Small intestine (tissue), 7 donors: ENCODE results near the gene MXI1. TPM values are rescaled to one million over a fixed set of nuclear protein-coding genes. Genes with fewer than 3 reads are reported as not detected.

Experiments used
- DNase-seq, 2 donors: peaks; one replicate each; pipeline versions ENCODE4 v3.0.0 to v3.0.0-alpha.2; 2013
- FAIRE-seq: peaks from 2 replicates; lab custom pipeline; 2012; peaks lifted over from hg19 to GRCh38; lab: Jason Lieb, UNC
- H3K27ac ChIP-seq, 3 donors: one replicate each; pipeline ENCODE4 v1.5.1; 2013; ENCODE audit warnings: low read length in 2 of 3, mild to moderate bottlenecking in 2 of 3, control low read depth in 1 of 3, inconsistent platforms in 1 of 3, low read depth in 1 of 3, moderate library complexity in 1 of 3
- H3K27me3 ChIP-seq, 3 donors: one replicate each; pipeline ENCODE4 v1.6.1; 2013; ENCODE audit warnings: low read length in 3 of 3, inconsistent platforms in 1 of 3; ENCODE audit not compliant: control insufficient read depth in 3 of 3, insufficient read depth in 3 of 3
- H3K36me3 ChIP-seq, 3 donors: one replicate each; pipeline ENCODE4 v1.6.1; 2013; ENCODE audit warnings: low read length in 3 of 3, inconsistent platforms in 1 of 3, low read depth in 1 of 3, mild to moderate bottlenecking in 1 of 3, moderate library complexity in 1 of 3; ENCODE audit not compliant: control insufficient read depth in 3 of 3, insufficient read depth in 2 of 3
- H3K4me1 ChIP-seq, 3 donors: one replicate each; pipeline ENCODE4 v1.6.1; 2013; ENCODE audit warnings: low read length in 2 of 3, inconsistent platforms in 1 of 3, low read depth in 1 of 3, mild to moderate bottlenecking in 1 of 3, moderate library complexity in 1 of 3; ENCODE audit not compliant: control insufficient read depth in 3 of 3, insufficient read depth in 2 of 3
- H3K4me3 ChIP-seq, 3 donors: one replicate each; pipeline ENCODE4 v1.5.1; 2013; ENCODE audit warnings: low read length in 3 of 3, control low read depth in 1 of 3, inconsistent platforms in 1 of 3, low read depth in 1 of 3, mild to moderate bottlenecking in 1 of 3, moderate library complexity in 1 of 3
- H3K9me3 ChIP-seq, 2 donors: one replicate each; pipeline ENCODE4 v1.6.1; 2013; ENCODE audit warnings: low read depth in 1 of 2, low read length in 1 of 2; ENCODE audit not compliant: control insufficient read depth in 2 of 2, insufficient read depth in 1 of 2
- WGBS, 3 donors: extraction: QIAGEN DNeasy Blood & Tissue Kit; methylation state at CpG; one replicate each; pipeline ENCODE4 v1.1.7; 2013; 5-methylcytosine and 5-hydroxymethylcytosine counted together
- polyA plus RNA-seq, 4 donors: library from polyadenylated mRNA; stranded (reverse) in 3 of 4; unstranded in 1 of 4; fragments of 200-250 nt in 3 of 4; fragments of 120-200 nt in 1 of 4; gene quantifications; one replicate each; pipeline versions ENCODE4 v1.2.1 to v1.2.3, GENCODE V29; 2013
- donor health status: healthy with polysubstance abuse.
- donor health status: control.
- donor health status: control.
- donor health status: Bipolar disorder and iron deficiency.
- donor health status: healthy.

Gene MXI1
- polyA plus RNA-seq, 4 donors: 12.0 to 21.8 (median 18.0) TPM

- FAIRE-seq: no peak
- Histone ChIP-seq H3K9me3 (no peaks in the 10 kb centered on the region), H3K4me1 (peaks cover 5 to 8% (median 5%) of the 10 kb centered on the region in 3 donors), H3K36me3 (peaks cover 0 to 4% (median 3%) of the 10 kb centered on the region in 3 donors), H3K27me3 (no peaks in the 10 kb centered on the region), H3K4me3 (no peak overlapping the region), H3K27ac (peak overlapping the region in 1 of 3 donors; percentile 90)
- WGBS, 3 donors: 59 to 65% (median 63%) methylated on average over 17 of the region's 17 CpGs
- DNase-seq: peak; percentile 82 to 84
Measured at GRCh38 chr10:110305767-110306451, 98.5 kb downstream of the MXI1 start.

- peaks cover 0 to 4% (median 3%) of the 10 kb centered on the region in 3 donors for H3K36me3 ChIP-seq
- H3K4me1 ChIP-seq: peaks cover 5 to 8% (median 5%) of the 10 kb centered on the region in 3 donors
- no peaks in the 10 kb centered on the region for H3K27me3 ChIP-seq
- peak overlapping the region in 1 of 3 donors; percentile 90 for H3K27ac ChIP-seq
- no peaks in the 10 kb centered on the region for H3K9me3 ChIP-seq
- FAIRE-seq: no peak
- 3 to 11% (median 7%) methylated on average over 2 of the region's 2 CpGs for WGBS, 3 donors
- no peak for DNase-seq
- H3K4me3 ChIP-seq: no peak overlapping the region
Measured at GRCh38 chr10:110306452-110306768, 99.0 kb downstream of the MXI1 start.

- Histone ChIP-seq H3K27ac (no peak overlapping the region), H3K4me1 (peaks cover 0 to 5% (median 2%) of the 10 kb centered on the region in 3 donors), H3K27me3 (no peaks in the 10 kb centered on the region), H3K9me3 (no peaks in the 10 kb centered on the region), H3K36me3 (no peaks in the 10 kb centered on the region), H3K4me3 (no peak overlapping the region)
- peak in 1 of 2 donors; percentile 75 for DNase-seq
- FAIRE-seq: no peak
- WGBS, 3 donors: 17 to 56% (median 24%) methylated on average over 4 of the region's 4 CpGs
Measured at GRCh38 chr10:110307805-110308204, 100.4 kb downstream of the MXI1 start.

- no peak for FAIRE-seq
- Histone ChIP-seq H3K36me3 (no peaks in the 10 kb centered on the region), H3K4me3 (no peak overlapping the region), H3K4me1 (no peaks in the 10 kb centered on the region), H3K27me3 (no peaks in the 10 kb centered on the region), H3K9me3 (no peaks in the 10 kb centered on the region), H3K27ac (no peak overlapping the region)
- no peak for DNase-seq
- 47 to 52% (median 50%) methylated on average over 3 of the region's 3 CpGs for WGBS, 3 donors
Measured at GRCh38 chr10:110310741-110311140, 103.3 kb downstream of the MXI1 start.

- Histone ChIP-seq H3K36me3 (no peaks in the 10 kb centered on the region), H3K4me1 (no peaks in the 10 kb centered on the region), H3K27me3 (no peaks in the 10 kb centered on the region), H3K9me3 (no peaks in the 10 kb centered on the region), H3K4me3 (no peak overlapping the region), H3K27ac (no peak overlapping the region)
- FAIRE-seq (no peak), DNase-seq (peak; percentile 67 to 70)
- WGBS, 3 donors: 2 to 11% (median 3%) methylated on average over 3 of the region's 3 CpGs
Measured at GRCh38 chr10:110311357-110311949, 104.0 kb downstream of the MXI1 start.

- Histone ChIP-seq H3K27me3 (no peaks in the 10 kb centered on the region), H3K4me3 (no peak overlapping the region), H3K36me3 (no peaks in the 10 kb centered on the region), H3K27ac (no peak overlapping the region), H3K4me1 (no peaks in the 10 kb centered on the region), H3K9me3 (no peaks in the 10 kb centered on the region)
- DNase-seq (no peak), FAIRE-seq (no peak)
- WGBS, 3 donors: 60 to 81% (median 76%) methylated on average over 2 of the region's 2 CpGs
Measured at GRCh38 chr10:110312206-110312605, 104.8 kb downstream of the MXI1 start.

- Histone ChIP-seq H3K27me3 (no peaks in the 10 kb centered on the region), H3K4me3 (no peak overlapping the region), H3K4me1 (no peaks in the 10 kb centered on the region), H3K27ac (no peak overlapping the region), H3K9me3 (no peaks in the 10 kb centered on the region), H3K36me3 (no peaks in the 10 kb centered on the region)
- DNase-seq: no peak
- 50 to 72% (median 53%) methylated on average over 2 of the region's 2 CpGs for WGBS, 3 donors
- no peak for FAIRE-seq
Measured at GRCh38 chr10:110313674-110314073, 106.3 kb downstream of the MXI1 start.

- 83 to 87% (median 84%) methylated on average over 14 to 15 of the region's 15 CpGs for WGBS, 3 donors
- Histone ChIP-seq H3K9me3 (peaks cover 0 to 13% of the 10 kb centered on the region in 2 donors), H3K27me3 (no peaks in the 10 kb centered on the region), H3K36me3 (no peaks in the 10 kb centered on the region), H3K27ac (no peak overlapping the region), H3K4me3 (no peak overlapping the region), H3K4me1 (no peaks in the 10 kb centered on the region)
- FAIRE-seq: no peak
- DNase-seq: no peak
Measured at GRCh38 chr10:110317866-110318850, 110.8 kb downstream of the MXI1 start.
